CD4-positive, alpha-beta T cell treated with Interleukin-15 for 1 hour (primary cell): Measurements from ENCODE around the gene PWWP2B.
"Not testable (repeated sequence)": the region's sequence is repeated elsewhere in the genome, so short reads cannot be mapped to it uniquely, and the experiment has no call there.

Experiments
- DNase-seq: peaks from one replicate; pipeline ENCODE4 v3.0.0-alpha.2; 2020

The PWWP2B gene

DNA sequence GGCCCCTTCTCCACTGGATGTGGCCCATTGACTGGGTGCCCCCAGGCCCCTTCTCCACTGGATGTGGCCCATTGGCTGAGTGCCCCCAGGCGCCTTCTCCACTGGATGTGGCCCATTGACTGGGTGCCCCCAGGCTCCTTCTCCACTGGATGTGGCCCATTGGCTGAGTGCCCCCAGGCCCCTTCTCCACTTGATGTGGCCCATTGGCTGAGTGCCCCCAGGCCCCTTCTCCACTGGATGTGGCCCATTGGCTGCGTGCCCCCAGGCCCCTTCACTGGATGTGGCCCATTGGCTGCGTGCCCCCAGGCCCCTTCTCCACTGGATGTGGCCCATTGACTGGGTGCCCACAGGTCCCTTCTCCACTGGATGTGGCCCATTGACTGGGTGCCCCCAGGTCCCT lies 39.1 kb downstream of the PWWP2B start:
- not testable (repeated sequence) for DNase-seq

GRCh38 chr10:132436861-132437410 lies 39.9 kb downstream of the PWWP2B start:
- no peak for DNase-seq

DNA sequence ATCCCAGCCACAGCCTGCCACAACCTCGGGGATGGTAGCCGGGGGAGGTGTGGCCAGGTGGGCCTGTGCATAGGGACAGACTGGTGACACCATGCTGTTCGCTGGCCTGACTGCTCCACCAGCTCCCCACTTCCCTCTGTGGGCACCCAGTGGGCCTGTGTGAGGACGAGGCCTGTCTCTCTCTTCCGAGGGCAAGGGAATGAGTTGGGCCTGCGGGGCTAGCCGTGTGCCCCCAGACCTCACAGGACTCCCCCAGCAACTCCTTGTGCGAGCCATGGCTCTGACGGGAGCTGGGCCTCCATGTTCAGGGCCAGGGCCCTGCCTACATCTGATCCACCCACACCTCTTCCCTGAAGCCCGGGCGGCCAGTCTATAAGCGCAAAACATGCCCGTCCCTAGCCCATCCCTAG lies 40.5 kb downstream of the PWWP2B start:
- DNase-seq = no peak

- no peak for DNase-seq
Measured at GRCh38 chr10:132438091-132439024, 41.4 kb downstream of the PWWP2B start.

- DNase-seq = no peak
Measured at GRCh38 chr10:132439025-132439388, 42.0 kb downstream of the PWWP2B start.

DNA sequence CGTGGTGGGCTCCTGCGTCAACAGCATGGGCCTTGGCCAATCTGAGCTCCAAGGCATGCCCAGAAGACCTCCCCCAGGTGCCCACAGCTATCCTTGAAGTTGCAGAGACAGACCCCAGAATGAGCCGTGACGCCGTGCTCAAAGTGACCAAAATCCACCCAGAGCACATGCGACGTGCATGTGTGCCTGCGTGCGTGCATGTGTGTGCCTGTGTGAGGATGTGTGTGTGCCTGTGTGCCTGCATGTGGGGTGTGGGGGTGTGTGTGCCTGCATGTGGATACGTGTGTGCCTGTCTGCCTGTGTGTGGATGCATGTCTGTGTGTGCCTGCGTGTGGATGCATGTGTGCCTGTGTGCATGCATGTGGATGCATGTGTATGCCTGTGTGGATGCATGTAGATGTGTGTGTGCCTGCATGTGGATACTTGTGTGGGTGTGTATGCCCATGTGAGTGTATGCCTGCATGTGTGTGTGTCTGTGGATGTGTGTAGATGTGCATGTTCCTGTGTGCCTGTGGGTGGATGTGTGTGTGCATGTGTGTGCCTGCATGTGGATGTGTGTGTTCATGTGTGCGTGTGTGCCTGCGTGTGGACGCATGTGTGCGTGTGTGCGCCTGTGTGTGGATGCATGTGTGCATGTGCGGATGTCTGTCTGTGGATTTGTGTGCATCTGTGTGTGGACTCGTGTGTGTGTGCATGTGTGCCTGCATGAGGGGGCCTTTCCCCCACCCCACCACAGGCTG lies 42.6 kb downstream of the PWWP2B start:
- no peak for DNase-seq

DNA sequence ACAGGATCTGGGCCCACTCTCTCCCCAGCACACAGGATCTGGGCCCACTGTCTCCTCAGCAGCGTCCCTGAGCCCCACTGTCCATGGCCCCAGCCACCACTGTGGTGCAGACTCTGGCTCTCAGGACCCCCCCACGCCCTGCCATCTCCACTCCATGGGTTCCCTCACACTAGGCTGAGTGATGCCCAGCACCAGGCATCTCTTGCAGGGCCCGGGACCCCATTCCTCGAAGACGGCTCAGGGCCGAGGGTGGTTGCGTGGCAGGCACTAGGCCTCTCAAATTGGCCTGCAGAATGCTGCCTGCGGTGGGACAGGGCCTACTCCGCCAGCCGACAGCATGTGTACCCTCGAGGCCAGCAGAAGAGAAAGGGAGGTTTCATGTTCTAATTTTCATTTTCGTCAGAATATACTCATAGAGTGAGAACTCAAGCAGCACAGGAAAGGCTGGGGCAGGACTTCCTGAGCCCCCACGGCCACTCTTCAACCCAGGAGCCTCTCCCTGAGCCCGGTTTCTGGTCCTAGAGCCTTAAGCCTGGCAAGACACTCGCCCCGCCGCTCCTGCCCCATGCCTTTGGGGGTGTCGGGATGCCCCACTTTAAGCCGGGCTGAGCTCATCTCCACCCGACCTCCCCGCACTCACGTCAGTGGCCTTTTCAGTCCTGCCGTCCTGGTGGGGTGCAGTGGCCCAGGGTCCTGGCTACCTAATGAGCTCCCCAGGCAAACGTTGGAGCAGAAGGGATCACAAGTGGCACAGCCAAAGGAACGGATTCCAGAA lies 44.0 kb downstream of the PWWP2B start:
- no peak for DNase-seq

- DNase-seq = no peak
Measured at GRCh38 chr10:132441818-132442524, 45.0 kb downstream of the PWWP2B start.

DNA sequence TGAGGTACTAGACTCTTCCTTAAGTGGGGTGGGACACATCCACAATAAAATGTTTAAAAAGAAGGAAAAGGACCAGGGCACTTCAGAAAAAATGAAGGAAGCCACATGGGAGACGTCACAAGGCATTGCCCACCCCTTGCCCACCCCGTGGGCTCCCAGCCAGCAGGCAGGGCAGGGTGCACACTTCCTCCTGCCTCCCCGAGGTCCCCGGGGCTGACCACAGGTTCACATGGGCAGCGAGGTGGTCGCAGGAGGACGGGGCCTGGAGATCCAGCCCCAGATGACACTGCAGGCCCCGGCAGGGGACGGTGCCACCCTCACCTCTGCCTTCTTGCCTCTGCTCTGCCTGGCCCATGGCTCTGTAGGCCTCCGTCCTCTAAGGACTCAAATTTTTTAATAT lies 45.6 kb downstream of the PWWP2B start:
- DNase-seq = no peak

- DNase-seq = peak; percentile 85
Measured at GRCh38 chr10:132443605-132443982, 46.6 kb downstream of the PWWP2B start.

DNA sequence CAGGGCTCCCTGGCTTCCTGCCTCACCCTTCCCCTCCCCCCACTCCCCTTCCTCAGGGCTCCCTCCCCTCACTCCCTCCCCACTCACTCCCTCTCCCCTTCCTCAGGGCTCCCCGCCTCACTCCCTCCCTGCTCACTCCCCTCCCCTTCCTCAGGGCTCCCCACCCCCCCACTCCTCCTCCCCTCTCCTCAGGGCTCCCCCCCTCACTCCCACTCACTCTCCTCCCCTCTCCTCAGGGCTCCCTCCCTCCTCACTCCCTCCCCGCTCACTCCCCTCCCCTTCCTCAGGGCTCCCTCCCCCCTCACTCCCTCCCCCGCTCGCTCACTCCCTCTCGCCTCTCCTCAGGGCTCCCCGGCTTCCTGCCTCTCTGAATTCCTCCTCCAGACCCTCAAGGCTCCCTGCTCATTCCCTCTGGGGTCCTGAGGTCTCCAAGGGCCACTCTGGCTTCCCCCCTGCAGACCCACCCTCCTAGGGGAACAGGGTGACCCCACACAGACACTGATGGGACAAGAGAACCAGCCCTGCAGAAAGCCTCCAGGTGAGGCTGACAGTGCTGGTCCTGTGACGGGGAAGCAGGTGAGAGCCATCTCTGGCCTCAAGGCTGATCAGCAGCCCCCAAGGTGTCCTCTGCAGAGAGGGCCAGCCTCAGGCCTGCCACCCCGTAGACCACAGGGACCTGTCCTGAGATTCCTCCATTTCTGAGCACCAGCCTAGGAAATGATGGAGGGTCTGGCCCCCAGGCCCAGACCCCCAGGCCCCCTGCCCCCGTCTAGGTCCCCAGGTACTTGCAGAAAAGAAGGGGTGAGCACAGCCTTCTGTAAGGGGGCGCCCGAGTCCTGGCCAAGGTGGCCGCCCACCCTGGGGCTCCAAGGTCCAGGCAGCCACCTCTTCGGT lies 47.2 kb downstream of the PWWP2B start:
- DNase-seq = no peak

- no peak for DNase-seq
Measured at GRCh38 chr10:132444877-132445351, 47.9 kb downstream of the PWWP2B start.

DNA sequence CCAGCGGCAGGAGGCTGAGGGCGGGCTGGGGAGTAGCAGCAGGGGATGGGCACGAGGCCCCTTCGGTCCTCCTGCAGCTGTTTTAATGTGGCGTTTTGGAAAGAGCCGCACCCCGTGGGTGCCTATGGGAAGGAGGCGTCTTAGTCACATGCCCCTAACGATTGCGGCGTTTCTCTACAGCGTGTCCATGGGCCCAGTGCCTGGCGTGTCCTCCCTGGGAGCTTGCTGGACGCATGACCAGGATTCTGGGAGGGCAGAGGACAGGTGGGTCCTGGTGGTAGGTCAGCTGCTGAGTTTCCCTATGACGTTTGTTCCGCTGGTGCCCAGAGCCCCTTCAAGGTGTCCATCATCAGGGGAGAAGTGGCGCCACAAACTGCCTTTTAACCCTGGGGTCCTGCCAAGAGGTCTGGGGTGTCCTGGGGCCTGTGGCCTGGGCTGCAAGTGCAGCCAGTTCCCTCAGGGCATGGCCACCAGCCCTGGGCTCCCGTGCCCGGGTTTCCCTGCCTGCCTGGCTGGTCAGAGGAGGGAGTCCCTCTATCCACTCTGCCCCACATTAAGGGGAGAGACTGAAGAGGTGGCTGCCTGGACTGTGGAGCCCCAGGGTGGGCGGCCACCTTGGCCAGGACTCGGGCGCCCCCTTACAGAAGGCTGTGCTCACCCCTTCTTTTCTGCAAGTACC lies 48.7 kb downstream of the PWWP2B start:
- DNase-seq = no peak

DNA sequence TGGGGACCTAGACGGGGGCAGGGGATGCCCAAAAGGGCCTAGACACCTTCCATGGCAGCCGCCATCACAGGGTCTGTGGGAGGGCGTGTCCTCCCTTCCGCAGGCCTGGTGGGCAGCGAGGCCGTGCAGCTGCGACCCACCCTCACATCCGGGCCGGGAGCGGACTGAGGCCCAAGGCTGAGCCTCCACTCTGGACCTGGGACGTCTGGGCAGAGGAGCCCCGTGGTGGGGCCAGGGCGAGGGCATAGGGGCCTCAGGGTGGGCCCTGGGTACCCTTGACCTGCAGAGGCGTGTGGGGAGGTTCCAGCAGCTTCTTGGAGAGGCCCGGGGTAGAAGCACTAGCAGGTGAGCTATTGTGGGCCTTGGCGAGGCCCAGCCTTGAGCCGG lies 49.2 kb downstream of the PWWP2B start:
- no peak for DNase-seq

GRCh38 chr10:132446661-132447445 lies 49.9 kb downstream of the PWWP2B start:
- DNase-seq = peak; percentile 80

DNA sequence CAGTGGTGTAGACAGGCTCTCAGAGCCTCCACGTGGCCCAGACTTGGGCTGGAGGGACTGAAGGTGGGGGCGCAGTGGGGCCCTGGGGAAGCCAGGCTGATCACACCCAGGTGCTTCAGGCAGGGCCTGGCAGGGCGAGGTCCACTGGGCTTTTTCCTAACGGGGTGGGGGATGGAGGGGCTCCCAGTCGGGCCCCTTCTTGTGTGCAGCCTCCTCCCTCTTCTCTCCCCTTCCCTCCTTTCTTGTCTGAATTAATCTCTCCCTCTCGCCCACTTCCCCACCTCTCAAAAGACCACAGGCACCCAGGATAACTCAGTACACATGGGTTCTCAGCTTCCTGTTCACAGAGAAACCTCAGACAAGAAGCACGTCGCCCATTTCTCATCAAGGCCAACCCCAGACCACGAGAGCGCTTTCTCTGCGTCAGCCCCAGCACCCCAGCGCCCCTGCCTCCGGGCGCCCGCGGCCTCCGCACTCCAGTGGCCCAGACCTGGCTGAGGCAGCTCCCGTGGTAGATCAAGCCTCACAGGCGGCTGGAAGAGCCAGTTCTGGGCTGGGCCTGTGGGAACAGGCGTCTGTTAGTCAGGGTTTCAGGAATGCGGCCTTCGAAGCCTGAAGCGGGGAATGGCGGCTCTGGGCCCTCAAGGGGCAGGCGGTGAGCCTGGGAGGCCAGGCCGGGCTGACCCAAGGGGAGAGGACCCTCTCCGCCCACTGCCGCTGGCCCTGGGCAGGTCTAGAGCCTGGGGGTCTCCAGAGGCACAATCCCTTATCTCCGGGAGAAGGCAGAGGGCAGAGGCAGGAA lies 50.6 kb downstream of the PWWP2B start:
- peak; percentile 88 for DNase-seq

DNA sequence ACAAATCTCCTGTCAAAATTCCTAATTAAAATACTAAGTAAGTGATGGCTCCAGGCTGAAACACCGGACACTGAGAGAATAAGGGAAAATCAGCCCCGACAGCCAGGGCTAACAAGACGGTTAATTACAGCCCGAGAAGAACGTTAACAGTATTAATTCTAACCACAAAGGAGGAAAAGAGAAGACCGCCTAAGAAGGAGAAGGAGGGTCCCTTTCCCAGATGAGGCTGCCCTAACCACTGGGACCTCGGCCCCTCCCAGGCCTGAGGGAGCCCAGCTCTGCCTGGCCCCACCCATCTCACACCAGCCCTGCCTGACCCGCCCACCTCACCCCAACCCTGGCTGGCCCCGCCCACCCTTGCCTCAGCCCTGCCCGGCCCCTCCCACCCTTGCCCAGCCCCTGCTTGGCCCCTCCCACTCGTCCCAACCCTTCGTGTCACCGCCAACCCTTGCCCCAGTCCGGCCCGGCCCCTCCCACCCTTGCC lies 51.3 kb downstream of the PWWP2B start:
- peak; percentile 82 for DNase-seq

- DNase-seq = peak; percentile 71
Measured at GRCh38 chr10:132449051-132449810, 52.2 kb downstream of the PWWP2B start.
